Aorta (tissue), 5 donors: ENCODE results near the gene INPP5K. TPM values are rescaled to one million over a fixed set of nuclear protein-coding genes. Genes with fewer than 3 reads are reported as not detected.
"Not testable (repeated sequence)": the region's sequence is repeated elsewhere in the genome, so short reads cannot be mapped to it uniquely, and the experiment has no call there.

Experiments used
- ATAC-seq: fragments of 200-7000 bp; cut with Tn5 transposase; one replicate; pipeline ENCODE4 v1.9.1; 2022; ENCODE audit warnings: moderate library complexity; ENCODE audit not compliant: low FRiP score
- DNase-seq, 2 donors: peaks; one replicate each; pipeline ENCODE4 v3.0.0-alpha.2; 2020
- H3K27ac ChIP-seq, 2 donors: one replicate each; pipeline ENCODE4 v1.5.1; 2013; ENCODE audit warnings: low read length in 2 of 2, mild to moderate bottlenecking in 2 of 2, moderate library complexity in 2 of 2, control low read depth in 1 of 2, inconsistent platforms in 1 of 2, low read depth in 1 of 2
- H3K27me3 ChIP-seq, 2 donors: one replicate each; pipeline ENCODE4 v1.6.1; 2013; ENCODE audit warnings: control low read depth in 1 of 2, low read length in 1 of 2, mild to moderate bottlenecking in 1 of 2, moderate library complexity in 1 of 2; ENCODE audit not compliant: insufficient read depth in 2 of 2, control insufficient read depth in 1 of 2
- H3K36me3 ChIP-seq, 2 donors: one replicate each; pipeline ENCODE4 v1.6.1; 2013; ENCODE audit warnings: control low read depth in 1 of 2, low read length in 1 of 2, mild to moderate bottlenecking in 1 of 2; ENCODE audit not compliant: insufficient read depth in 2 of 2, control insufficient read depth in 1 of 2
- H3K4me1 ChIP-seq, 2 donors: one replicate each; pipeline ENCODE4 v1.6.1; 2013; ENCODE audit warnings: low read length in 2 of 2, control low read depth in 1 of 2, mild to moderate bottlenecking in 1 of 2, moderate library complexity in 1 of 2; ENCODE audit not compliant: insufficient read depth in 2 of 2, control insufficient read depth in 1 of 2
- H3K4me3 ChIP-seq, 2 donors: one replicate each; pipeline ENCODE4 v1.5.1; 2013; ENCODE audit warnings: low read length in 2 of 2, control low read depth in 1 of 2, mild to moderate bottlenecking in 1 of 2
- H3K9me3 ChIP-seq: one replicate; pipeline ENCODE4 v1.6.1; 2013; ENCODE audit warnings: mild to moderate bottlenecking, low read length; ENCODE audit not compliant: control insufficient read depth
- WGBS, 2 donors: extraction: QIAGEN DNeasy Blood & Tissue Kit; methylation state at CpG; one replicate each; pipeline ENCODE4 v1.1.7; 2013; 5-methylcytosine and 5-hydroxymethylcytosine counted together
- intact Hi-C, 2 donors: fragments of 100-400 bp; cut with DNase I; formaldehyde crosslinking; loops; one replicate each; pipeline versions ENCODE4 v1.14.2 to v1.15.0; 2022
- polyA plus RNA-seq, 2 donors: library from polyadenylated mRNA; stranded (reverse); fragments of 200-250 nt; gene quantifications; one replicate each; pipeline ENCODE4 v1.2.3, GENCODE V29; 2013
- total RNA-seq, 2 donors: library from RNA; stranded (reverse); fragmentation: NEBNext Ultra II Directional; extraction: Animal tissue kit (Norgen Biotek cat#: 25700); gene quantifications; one replicate each; pipeline ENCODE4 v1.2.1, GENCODE V29; 2021
- donor health status: healthy with polysubstance abuse.
- donor health status: Bipolar disorder and iron deficiency.
- donor health status: DM: no; HTN: no; CAD: no.
- donor health status: DM: no; HTN: no; CAD: no.
- donor health status: DM: yes; HTN: yes; CAD: no.

INPP5K gene
- total and polyA plus RNA-seq, 4 donors, result 13.5 to 51.3 (median 38.2) TPM

DNA sequence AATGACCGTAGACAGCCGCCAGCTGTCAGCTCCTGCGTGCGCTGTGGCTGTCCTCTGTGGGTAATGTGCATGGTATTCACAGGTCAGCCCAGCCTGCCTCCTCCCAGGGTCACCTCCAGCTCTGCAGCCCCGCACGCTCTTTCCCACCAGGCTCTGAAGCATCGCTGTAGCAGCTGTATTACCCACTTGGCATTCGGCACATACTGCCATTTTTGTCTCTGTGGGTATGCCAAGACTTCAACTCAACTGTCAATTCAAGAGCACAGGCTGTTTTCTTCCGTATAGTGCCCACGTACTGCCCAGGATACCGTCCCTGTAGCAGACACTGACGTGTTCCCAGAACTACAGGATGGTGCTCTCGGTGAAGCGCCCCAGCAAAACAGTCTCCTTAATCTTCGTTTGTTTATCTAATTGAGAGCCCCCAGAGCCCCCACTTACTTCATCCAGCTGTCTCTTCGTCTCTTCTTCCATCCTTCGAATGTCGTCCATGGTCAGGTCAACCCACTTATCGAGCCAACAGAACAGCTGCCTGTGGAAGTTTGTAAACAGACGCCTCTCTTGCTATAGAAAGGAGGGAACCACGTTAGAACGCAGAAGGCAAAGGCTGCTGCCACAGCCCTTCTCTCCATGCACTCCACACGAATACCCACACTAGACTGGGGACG is 17.4 kb upstream of the INPP5K start:
- H3K4me1 ChIP-seq, result no peaks in the 10 kb centered on the region
- no peak overlapping the region for H3K27ac ChIP-seq
- intact Hi-C loops, result no loop called here
- DNase-seq (no peak), ATAC-seq (no peak)
- 89 to 91% methylated on average over 24 of the region's 24 CpGs for WGBS, 2 donors
- H3K27me3 ChIP-seq, result no peaks in the 10 kb centered on the region
- no peaks in the 10 kb centered on the region for H3K36me3 ChIP-seq
- no peaks in the 10 kb centered on the region for H3K9me3 ChIP-seq
- H3K4me3 ChIP-seq, result no peak overlapping the region

- Histone ChIP-seq H3K36me3 (no peaks in the 10 kb centered on the region), H3K4me3 (no peak overlapping the region), H3K9me3 (no peaks in the 10 kb centered on the region), H3K27ac (no peak overlapping the region), H3K4me1 (no peaks in the 10 kb centered on the region), H3K27me3 (no peaks in the 10 kb centered on the region)
- no peak for DNase-seq
- ATAC-seq, result no peak
- intact Hi-C loops, result no loop called here
- 77 to 78% methylated on average over 10 of the region's 10 CpGs for whole genome bisulfite sequencing, 2 donors
These were observed 16.6 kb upstream of the INPP5K start for GRCh38 chr17:1532836-1533602.

DNA sequence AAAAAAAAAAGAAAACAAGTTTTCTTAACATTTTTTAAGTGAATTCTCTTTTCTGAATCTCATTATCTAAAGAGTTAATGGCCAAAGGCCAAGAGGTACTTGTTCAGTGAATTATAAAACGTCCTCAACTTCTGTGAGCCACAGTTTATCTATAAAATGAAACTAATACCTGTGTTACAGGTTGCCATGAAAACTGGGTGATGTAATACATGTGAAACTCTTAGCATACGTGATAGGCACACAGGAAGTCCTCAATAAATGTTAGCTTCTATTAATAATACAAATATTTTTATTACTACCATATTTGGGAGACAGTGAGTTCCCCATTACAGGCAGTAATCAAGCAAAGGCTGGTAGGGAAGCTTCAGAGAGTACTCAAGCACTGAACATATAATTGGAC is 13.5 kb upstream of the INPP5K start:
- H3K4me3 ChIP-seq, result no peak overlapping the region
- DNase-seq (no peak), ATAC-seq (no peak)
- H3K27me3 ChIP-seq, result no peaks in the 10 kb centered on the region
- H3K27ac ChIP-seq, result no peak overlapping the region
- H3K36me3 ChIP-seq, result peaks cover 3 to 5% of the 10 kb centered on the region in 2 donors
- WGBS, 2 donors, result 24 to 27% methylated on average over 2 of the region's 2 CpGs
- intact Hi-C loops, result no loop called here
- no peaks in the 10 kb centered on the region for H3K9me3 ChIP-seq
- H3K4me1 ChIP-seq, result no peaks in the 10 kb centered on the region

GRCh38 chr17:1526876-1527275 is 10.5 kb upstream of the INPP5K start:
- H3K4me3 ChIP-seq, H3K4me1 ChIP-seq, DNase-seq, H3K9me3 ChIP-seq, H3K36me3 ChIP-seq, H3K27ac ChIP-seq, intact Hi-C loops, ATAC-seq, H3K27me3 ChIP-seq: not testable (repeated sequence)
- 78 to 89% methylated on average over 4 of the region's 4 CpGs for WGBS, 2 donors

- Histone ChIP-seq H3K27ac (no peak overlapping the region), H3K27me3 (no peaks in the 10 kb centered on the region), H3K9me3 (no peaks in the 10 kb centered on the region), H3K4me3 (no peak overlapping the region), H3K36me3 (peaks cover 5 to 6% of the 10 kb centered on the region in 2 donors), H3K4me1 (no peaks in the 10 kb centered on the region)
- ATAC-seq, result no peak
- WGBS, 2 donors, result 91 to 93% methylated on average over 5 of the region's 5 CpGs
- DNase-seq, result no peak
- intact Hi-C loops, result no loop called here
These were observed 6.2 kb upstream of the INPP5K start for GRCh38 chr17:1522626-1523025.

- no peaks in the 10 kb centered on the region for H3K4me1 ChIP-seq
- DNase-seq (no peak), ATAC-seq (no peak)
- H3K4me3 ChIP-seq, result no peak overlapping the region
- no peaks in the 10 kb centered on the region for H3K27me3 ChIP-seq
- peaks cover 5 to 6% of the 10 kb centered on the region in 2 donors for H3K36me3 ChIP-seq
- intact Hi-C loops, result no loop called here
- H3K27ac ChIP-seq, result no peak overlapping the region
- WGBS, 2 donors, result 82 to 87% methylated on average over 10 of the region's 10 CpGs
- H3K9me3 ChIP-seq, result no peaks in the 10 kb centered on the region
These were observed 4.8 kb upstream of the INPP5K start for GRCh38 chr17:1521086-1521640.

DNA sequence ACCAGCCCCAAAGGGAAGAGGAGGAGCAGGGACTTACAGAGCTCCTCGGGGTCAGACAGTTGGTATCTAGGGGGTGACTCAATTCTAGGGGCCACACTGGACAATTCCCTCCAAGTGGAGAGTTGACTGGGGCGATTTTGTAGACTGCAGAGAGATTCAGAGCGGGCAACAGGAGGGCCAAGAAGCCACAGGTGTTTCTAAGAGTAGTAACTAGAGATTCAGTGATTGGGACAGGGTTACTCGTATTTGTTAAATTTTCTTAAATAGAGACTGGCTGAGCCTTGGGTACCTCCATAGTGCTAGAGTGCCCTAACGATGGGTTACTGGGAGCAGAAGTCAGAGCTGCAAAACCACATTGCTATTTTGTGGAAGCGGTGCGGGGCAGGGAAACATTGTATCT is 3.3 kb upstream of the INPP5K start:
- 86 to 88% methylated on average over 7 of the region's 7 CpGs for WGBS, 2 donors
- no peaks in the 10 kb centered on the region for H3K4me1 ChIP-seq
- peaks cover 0 to 3% of the 10 kb centered on the region in 2 donors for H3K36me3 ChIP-seq
- no peaks in the 10 kb centered on the region for H3K27me3 ChIP-seq
- ATAC-seq (no peak), DNase-seq (no peak)
- no peak overlapping the region for H3K4me3 ChIP-seq
- H3K9me3 ChIP-seq, result no peaks in the 10 kb centered on the region
- no peak overlapping the region for H3K27ac ChIP-seq
- intact Hi-C loops, result loop anchor here (5.0 to 10.0 kb wide), 5 partner anchors 125 to 262 kb away; no protein-coding TSS in a partner anchor

DNA sequence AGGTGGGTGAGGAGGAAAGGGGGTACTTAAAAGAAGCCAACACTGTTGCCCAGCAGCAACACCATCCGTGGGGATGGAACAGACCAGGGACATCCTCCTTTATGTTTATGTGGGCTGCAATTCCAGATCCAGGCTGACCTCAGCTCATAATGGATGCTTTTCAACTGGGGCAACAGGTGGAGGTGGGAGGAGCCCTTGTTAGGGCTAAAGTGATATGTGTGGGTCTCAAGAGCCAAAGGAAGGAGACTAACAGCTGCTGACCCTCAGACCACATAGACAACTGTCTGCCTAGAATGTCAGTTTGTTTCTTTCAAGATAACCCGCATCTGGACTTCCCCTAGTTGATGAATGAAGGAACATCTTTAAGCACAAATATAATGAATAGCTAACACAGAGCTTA is 2.0 kb upstream of the INPP5K start:
- intact Hi-C loops, result loop anchor here (5.0 to 10.0 kb wide), 5 partner anchors 124 to 261 kb away; no protein-coding TSS in a partner anchor
- H3K36me3 ChIP-seq, result peaks cover 0 to 5% of the 10 kb centered on the region in 2 donors
- DNase-seq (no peak), ATAC-seq (no peak)
- H3K27me3 ChIP-seq, result no peaks in the 10 kb centered on the region
- WGBS, 2 donors, result 67 to 77% methylated on average over 2 of the region's 2 CpGs
- no peaks in the 10 kb centered on the region for H3K4me1 ChIP-seq
- H3K4me3 ChIP-seq, result no peak overlapping the region
- no peak overlapping the region for H3K27ac ChIP-seq
- H3K9me3 ChIP-seq, result no peaks in the 10 kb centered on the region
